GM21360 (cell line): Measurements from ENCODE around the gene NSF.

Experiments used
- ATAC-seq: cut with Tn5 transposase; IDR thresholded peaks from one replicate; pipeline ENCODE4 v1.9.1; 2021; ENCODE audit warnings: mild to moderate bottlenecking, moderate library complexity; ENCODE audit not compliant: unreplicated experiment

Gene NSF

DNA sequence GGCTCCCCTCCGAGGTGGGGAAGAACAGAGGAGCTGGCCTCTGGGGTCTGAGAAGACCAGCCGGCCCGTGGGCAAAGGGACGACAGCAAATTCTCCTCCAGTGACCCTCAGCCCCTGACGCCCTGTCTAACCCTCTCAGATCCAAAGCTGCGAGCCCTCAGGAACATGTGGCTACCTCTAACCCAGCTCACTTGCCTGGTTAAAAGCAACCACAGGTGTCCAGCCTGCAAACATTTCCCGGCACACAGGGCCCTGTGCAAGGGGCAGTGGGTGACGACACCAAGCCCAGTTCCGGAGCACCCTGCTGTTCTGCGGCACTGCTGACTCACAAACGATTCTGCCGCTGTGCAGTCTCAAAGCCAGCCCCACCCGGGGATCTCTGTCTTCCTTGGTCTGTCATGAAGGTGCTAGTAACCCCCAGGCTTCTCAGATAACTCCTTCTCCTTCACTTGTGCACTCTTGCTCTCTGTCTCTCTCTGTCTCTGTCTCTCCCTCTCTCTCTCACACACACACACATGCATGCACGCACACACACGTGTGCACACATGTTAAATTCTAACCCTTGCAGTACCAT lies 205.0 kb downstream of the NSF start:
- no peak for ATAC-seq

GRCh38 chr17:46796084-46796483 lies 205.6 kb downstream of the NSF start:
- no peak for ATAC-seq

DNA sequence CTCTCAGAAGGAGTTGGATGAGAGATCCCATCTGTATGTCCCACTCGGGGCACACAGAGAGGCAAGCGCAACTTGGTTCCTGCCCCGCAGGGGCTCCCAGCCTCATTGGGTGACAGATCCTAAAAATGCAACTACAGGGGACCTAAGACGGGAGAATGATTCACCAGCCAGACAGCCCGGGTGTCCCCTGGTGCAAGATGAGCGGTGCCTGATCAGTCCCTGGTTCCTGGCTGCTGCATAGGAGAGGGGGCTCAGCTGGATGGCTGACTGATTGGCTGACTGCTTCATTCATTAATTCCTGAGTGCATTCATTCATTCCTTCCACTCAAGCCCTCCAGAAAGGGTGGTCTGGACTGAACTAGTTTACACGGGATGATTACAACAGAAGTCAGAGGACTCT lies 206.1 kb downstream of the NSF start:
- ATAC-seq = no peak

DNA sequence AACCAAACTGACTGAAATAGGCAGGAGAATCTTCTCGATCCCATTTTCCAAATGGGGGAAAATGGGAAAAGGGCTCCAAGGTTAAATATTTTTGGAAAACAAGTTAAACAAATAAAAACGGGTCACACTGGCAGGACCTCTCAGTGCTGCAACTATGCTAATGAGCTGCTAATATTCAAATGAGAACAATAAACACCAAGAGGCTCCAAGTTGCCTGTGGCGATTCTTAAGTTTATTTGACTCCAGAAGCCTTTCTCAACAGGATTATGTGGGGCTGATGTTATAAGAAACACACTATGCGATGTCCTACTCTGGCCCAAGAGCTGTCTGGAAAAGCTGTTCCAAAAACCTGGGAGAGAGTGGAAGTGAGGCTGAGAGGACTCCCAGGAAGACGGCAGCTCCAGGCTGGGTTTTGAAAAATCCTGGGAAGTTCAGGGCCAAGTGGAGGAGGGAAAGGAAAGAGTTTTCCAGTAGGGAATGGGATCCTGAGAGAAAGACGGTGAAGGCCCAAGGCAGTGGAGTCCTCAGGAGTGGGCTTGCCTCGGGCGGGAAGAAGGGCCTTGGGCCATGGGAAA lies 206.6 kb downstream of the NSF start:
- ATAC-seq = no peak

- no peak for ATAC-seq
These were observed 210.1 kb downstream of the NSF start for GRCh38 chr17:46800573-46800972.

GRCh38 chr17:46802800-46803199 lies 212.3 kb downstream of the NSF start:
- no peak for ATAC-seq

GRCh38 chr17:46803544-46803943 lies 213.1 kb downstream of the NSF start:
- ATAC-seq = no peak

DNA sequence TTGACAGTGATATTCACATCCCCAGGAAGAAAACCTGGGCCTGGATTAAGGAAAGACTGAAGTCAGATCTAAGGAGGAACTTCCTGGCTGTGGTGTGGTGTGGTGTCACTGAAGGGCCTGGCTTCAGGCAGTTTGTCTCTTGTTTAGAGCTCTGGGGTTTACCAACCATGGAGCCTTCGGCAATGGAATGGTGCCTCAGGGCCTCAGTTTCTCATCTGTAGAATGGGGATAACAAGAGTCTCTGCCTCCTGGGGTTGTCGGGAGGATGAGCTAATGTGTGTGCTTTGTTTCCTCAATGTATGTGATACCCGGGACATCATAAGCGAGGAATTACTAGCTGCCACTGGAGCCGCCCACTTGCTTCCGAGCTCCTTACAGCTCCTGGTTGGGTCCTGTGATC lies 215.3 kb downstream of the NSF start:
- no peak for ATAC-seq
